ENCODE measurements around the gene AKAP9. TPM values are rescaled to one million over a fixed set of nuclear protein-coding genes. Genes with fewer than 3 reads are reported as not detected.

The AKAP9 gene
- total RNA-seq, 1 donor from 2014 or later, result 119 TPM

- H3K4me1 Mint-ChIP-seq, result peaks cover 1% of the 10 kb centered on the region
- no peaks in the 10 kb centered on the region for H3K9me3 Mint-ChIP-seq
- peak overlapping the region; percentile 62 for H3K27ac Mint-ChIP-seq
- no peaks in the 10 kb centered on the region for H3K27me3 Mint-ChIP-seq (ENCODE audit: low read depth)
- TF ChIP-seq CTCF (IDR thresholded peaks at IDR 0.05; ENCODE audit: unreplicated experiment), result no peak
- DNase-seq (ENCODE audit: low spot score in 2 of 2, unreplicated experiment in 2 of 2), result no peak
- H3K36me3 Mint-ChIP-seq, result peaks cover 38% of the 10 kb centered on the region
- H3K4me3 Mint-ChIP-seq, result no peak overlapping the region
Observed at GRCh38 chr7:92043637-92044036, 103.0 kb downstream of the AKAP9 start.

- peaks cover 1% of the 10 kb centered on the region for H3K4me1 Mint-ChIP-seq
- H3K27ac Mint-ChIP-seq, result no peak overlapping the region
- H3K27me3 Mint-ChIP-seq (ENCODE audit: low read depth), result no peaks in the 10 kb centered on the region
- DNase-seq (ENCODE audit: low spot score in 2 of 2, unreplicated experiment in 2 of 2), result no peak
- TF ChIP-seq CTCF (IDR thresholded peaks at IDR 0.05; ENCODE audit: unreplicated experiment), result no peak
- H3K36me3 Mint-ChIP-seq, result peaks cover 41% of the 10 kb centered on the region
- H3K4me3 Mint-ChIP-seq, result no peak overlapping the region
- H3K9me3 Mint-ChIP-seq, result no peaks in the 10 kb centered on the region
Observed at GRCh38 chr7:92044148-92044547, 103.5 kb downstream of the AKAP9 start.

GRCh38 chr7:92044940-92045339 lies 104.3 kb downstream of the AKAP9 start:
- Mint-ChIP-seq H3K4me1 (peaks cover 1% of the 10 kb centered on the region), H3K27ac (no peak overlapping the region), H3K27me3 (ENCODE audit: low read depth) (no peaks in the 10 kb centered on the region), H3K36me3 (peaks cover 43% of the 10 kb centered on the region), H3K4me3 (no peak overlapping the region), H3K9me3 (no peaks in the 10 kb centered on the region)
- no peak for TF ChIP-seq CTCF (IDR thresholded peaks at IDR 0.05; ENCODE audit: unreplicated experiment)
- DNase-seq (ENCODE audit: low spot score in 2 of 2, unreplicated experiment in 2 of 2), result no peak

GRCh38 chr7:92051655-92052054 lies 111.0 kb downstream of the AKAP9 start:
- no peak for DNase-seq (ENCODE audit: low spot score in 2 of 2, unreplicated experiment in 2 of 2)
- Mint-ChIP-seq H3K27me3 (ENCODE audit: low read depth) (no peaks in the 10 kb centered on the region), H3K36me3 (peaks cover 22% of the 10 kb centered on the region), H3K27ac (no peak overlapping the region), H3K4me1 (peaks cover 10% of the 10 kb centered on the region), H3K4me3 (no peak overlapping the region), H3K9me3 (no peaks in the 10 kb centered on the region)
- no peak for TF ChIP-seq CTCF (IDR thresholded peaks at IDR 0.05; ENCODE audit: unreplicated experiment)

- Mint-ChIP-seq H3K4me1 (peaks cover 10% of the 10 kb centered on the region), H3K36me3 (peaks cover 20% of the 10 kb centered on the region), H3K9me3 (no peaks in the 10 kb centered on the region), H3K27me3 (ENCODE audit: low read depth) (no peaks in the 10 kb centered on the region), H3K27ac (no peak overlapping the region), H3K4me3 (no peak overlapping the region)
- no peak for TF ChIP-seq CTCF (IDR thresholded peaks at IDR 0.05; ENCODE audit: unreplicated experiment)
- no peak for DNase-seq (ENCODE audit: low spot score in 2 of 2, unreplicated experiment in 2 of 2)
Observed at GRCh38 chr7:92052159-92052558, 111.5 kb downstream of the AKAP9 start.

- DNase-seq (ENCODE audit: low spot score in 2 of 2, unreplicated experiment in 2 of 2), result no peak
- peaks cover 19% of the 10 kb centered on the region for H3K36me3 Mint-ChIP-seq
- peaks cover 13% of the 10 kb centered on the region for H3K4me1 Mint-ChIP-seq
- no peaks in the 10 kb centered on the region for H3K27me3 Mint-ChIP-seq (ENCODE audit: low read depth)
- peak overlapping the region; percentile 39 for H3K27ac Mint-ChIP-seq
- TF ChIP-seq CTCF (IDR thresholded peaks at IDR 0.05; ENCODE audit: unreplicated experiment), result no peak
- no peaks in the 10 kb centered on the region for H3K9me3 Mint-ChIP-seq
- H3K4me3 Mint-ChIP-seq, result no peak overlapping the region
Observed at GRCh38 chr7:92052684-92053083, 112.0 kb downstream of the AKAP9 start.
